NB4 (cell line): ENCODE data around the gene ALG2.

Experiments used
- DNase-seq: peaks from one replicate; pipeline ENCODE4 v3.0.0; 2010; ENCODE audit warnings: low read depth
- H3K4me3 ChIP-seq: one replicate; pipeline ENCODE4 v1.5.1; 2011; ENCODE audit warnings: mild to moderate bottlenecking, low read depth, low read length, moderate library complexity
- CTCF ChIP-seq: IDR thresholded peaks from one replicate; pipeline ENCODE4 v1.5.1; 2012; ENCODE audit warnings: low read depth, low read length
- MAX ChIP-seq: IDR thresholded peaks from 2 replicates; pipeline ENCODE4 v1.6.1; 2011; ENCODE audit warnings: low read depth, low read length
- MYC ChIP-seq: IDR thresholded peaks from 2 replicates; pipeline ENCODE4 v1.6.1; 2011; ENCODE audit warnings: low read depth, low read length
- POLR2A ChIP-seq: IDR thresholded peaks from 2 replicates; pipeline ENCODE4 v1.6.1; 2011; ENCODE audit warnings: mild to moderate bottlenecking; ENCODE audit not compliant: insufficient read length; ENCODE audit errors: extremely low read depth

The ALG2 gene

GRCh38 chr9:99262949-99263418, 41.2 kb upstream of the ALG2 start:
- TF ChIP-seq CTCF, result no peak
- no peak for TF ChIP-seq POLR2A
- no peak for TF ChIP-seq MYC
- no peak for TF ChIP-seq MAX
- H3K4me3 ChIP-seq, result no peak overlapping the region
- DNase-seq, result no peak

- TF ChIP-seq MYC, result no peak
- no peak for TF ChIP-seq POLR2A
- no peak for TF ChIP-seq MAX
- TF ChIP-seq CTCF, result no peak
- DNase-seq, result no peak
- no peak overlapping the region for H3K4me3 ChIP-seq
Observed at GRCh38 chr9:99261923-99262322, 40.2 kb upstream of the ALG2 start.

- DNase-seq, result no peak
- TF ChIP-seq MYC (no peak), POLR2A (no peak), MAX (no peak), CTCF (no peak)
- H3K4me3 ChIP-seq, result no peak overlapping the region
Observed at GRCh38 chr9:99259231-99259918, 37.6 kb upstream of the ALG2 start.

- TF ChIP-seq MAX (no peak), CTCF (no peak), MYC (no peak), POLR2A (no peak)
- DNase-seq, result no peak
- no peak overlapping the region for H3K4me3 ChIP-seq
Observed at GRCh38 chr9:99257723-99258389, 36.1 kb upstream of the ALG2 start.

GRCh38 chr9:99255651-99256050, 33.9 kb upstream of the ALG2 start:
- H3K4me3 ChIP-seq, result no peak overlapping the region
- DNase-seq, result no peak
- TF ChIP-seq CTCF (no peak), MAX (no peak), MYC (no peak), POLR2A (no peak)
